Stimulated activated CD8-positive, alpha-beta memory T cell treated with anti-CD3 and anti-CD28 coated beads, Interleukin-7, amount 100 ng/mL, for 4 hours (primary cell): ENCODE results near the gene CA7.
"Not testable (repeated sequence)": the region's sequence is repeated elsewhere in the genome, so short reads cannot be mapped to it uniquely, and the experiment has no call there.

ENCODE experiments used
- DNase-seq, 2 donors: peaks; one replicate each; pipeline ENCODE4 v3.0.0-alpha.2; 2020; ENCODE audit warnings: low read depth in 2 of 2

CA7 gene

GRCh38 chr16:66873685-66874055 is 29.5 kb downstream of the CA7 start:
- DNase-seq: no peak

- no peak for DNase-seq
These were observed 30.0 kb downstream of the CA7 start for GRCh38 chr16:66874079-66874775.

GRCh38 chr16:66878067-66878466 is 33.9 kb downstream of the CA7 start:
- DNase-seq: peak; percentile 29 to 42

GRCh38 chr16:66880288-66881013 is 36.2 kb downstream of the CA7 start, which contains the start of gene PDP2:
Gene PDP2 (plus strand): TSS chr16:66880515. CDS start chr16:66884285, 3,770 bp downstream.
- peak; percentile 79 to 82 for DNase-seq

GRCh38 chr16:66881014-66881417 is 36.8 kb downstream of the CA7 start:
- no peak for DNase-seq

- no peak for DNase-seq
These were observed 37.3 kb downstream of the CA7 start for GRCh38 chr16:66881560-66881959.

GRCh38 chr16:66881964-66882508 is 37.8 kb downstream of the CA7 start:
- no peak for DNase-seq

- no peak for DNase-seq
These were observed 38.5 kb downstream of the CA7 start for GRCh38 chr16:66882702-66883101.

- no peak for DNase-seq
These were observed 41.3 kb downstream of the CA7 start for GRCh38 chr16:66885491-66885890.

- DNase-seq: no peak
These were observed 42.1 kb downstream of the CA7 start for GRCh38 chr16:66886321-66886720.

- no peak for DNase-seq
These were observed 42.7 kb downstream of the CA7 start for GRCh38 chr16:66886914-66887313.

GRCh38 chr16:66888647-66889615 is 44.7 kb downstream of the CA7 start:
- DNase-seq: no peak

GRCh38 chr16:66889622-66890021 is 45.4 kb downstream of the CA7 start:
- no peak for DNase-seq

GRCh38 chr16:66890799-66891198 is 46.6 kb downstream of the CA7 start:
- DNase-seq: no peak

GRCh38 chr16:66891360-66891759 is 47.1 kb downstream of the CA7 start:
- no peak for DNase-seq

- no peak for DNase-seq
These were observed 47.6 kb downstream of the CA7 start for GRCh38 chr16:66891797-66892196.

GRCh38 chr16:66894055-66894454 is 49.8 kb downstream of the CA7 start:
- DNase-seq: no peak

- DNase-seq: peak; percentile 21 to 49
These were observed 50.9 kb downstream of the CA7 start for GRCh38 chr16:66894948-66895688.

GRCh38 chr16:66895689-66895979 is 51.4 kb downstream of the CA7 start:
- no peak for DNase-seq

GRCh38 chr16:66895999-66896398 is 51.8 kb downstream of the CA7 start:
- DNase-seq: no peak

GRCh38 chr16:66896682-66897081 is 52.5 kb downstream of the CA7 start:
- DNase-seq: not testable (repeated sequence)
